Adrenal gland (tissue), 12 donors: ENCODE results near the gene TAS2R31. TPM values are rescaled to one million over a fixed set of nuclear protein-coding genes. Genes with fewer than 3 reads are reported as not detected.
"Not testable (repeated sequence)": the region's sequence is repeated elsewhere in the genome, so short reads cannot be mapped to it uniquely, and the experiment has no call there.

ENCODE experiments used
- DNase-seq, 7 donors: peaks; one replicate each; pipeline ENCODE4 v3.0.0-alpha.2; 2019 to 2020
- H3K27ac ChIP-seq, 5 donors: fragments of 200-600 bp; sonication (generic) in 4 of 5; 1 replicate in 3 of 5; 2 replicates in 2 of 5; pipeline versions ENCODE4 v1.5.1 to v1.8.0; 2016 to 2020; ENCODE audit warnings: mild to moderate bottlenecking in 1 of 5
- H3K27me3 ChIP-seq: fragments of 200-600 bp; 2 replicates; pipeline ENCODE4 v1.8.0; 2021
- H3K36me3 ChIP-seq, 2 donors: fragments of 200-600 bp; replicated peaks in 1 of 2; 1 replicate in 1 of 2; 2 replicates in 1 of 2; pipeline versions ENCODE4 v1.5.1 to v1.8.0; 2018 to 2022
- H3K4me1 ChIP-seq, 2 donors: fragments of 200-600 bp; replicated peaks in 1 of 2; 1 replicate in 1 of 2; 2 replicates in 1 of 2; pipeline versions ENCODE4 v1.5.1 to v1.8.0; 2018 to 2021
- H3K4me3 ChIP-seq, 4 donors: fragments of 200-600 bp; sonication (generic) in 3 of 4; one replicate each; pipeline ENCODE4 v1.5.1; 2016 to 2018
- H3K9me3 ChIP-seq, 3 donors: fragments of 200-600 bp; sonication (generic) in 1 of 3; replicated peaks in 1 of 3; 1 replicate in 2 of 3; 2 replicates in 1 of 3; pipeline versions ENCODE4 v1.5.1 to v1.8.0; 2016 to 2021
- CTCF ChIP-seq, 6 experiments: fragments of 450-650 bp in 4 of 6; fragments of 200-600 bp in 2 of 6; sonication (generic) in 1 of 6; IDR thresholded peaks; 1 replicate in 5 of 6; 2 replicates in 1 of 6; pipeline versions ENCODE4 v1.5.1 to v1.8.0; 2016 to 2021; ENCODE audit warnings: antibody characterized with exemption in 6 of 6, mild to moderate bottlenecking in 2 of 6, moderate library complexity in 1 of 6
- POLR2A ChIP-seq, 2 donors: fragments of 450-650 bp; IDR thresholded peaks; one replicate each; pipeline ENCODE4 v1.6.1; 2017; ENCODE audit warnings: antibody characterized with exemption in 2 of 2, mild to moderate bottlenecking in 2 of 2, moderate library complexity in 1 of 2
- WGBS, 4 donors: extraction: QIAGEN DNeasy Blood & Tissue Kit in 2 of 4; methylation state at CpG; one replicate each; pipeline versions ENCODE4 v1.1.5 to v1.1.7; 2013 to 2017; 5-methylcytosine and 5-hydroxymethylcytosine counted together
- intact Hi-C, 2 donors: fragments of 100-400 bp; cut with DNase I; formaldehyde crosslinking; loops; one replicate each; pipeline versions ENCODE4 v1.14.1 to v1.15.0; 2022 to 2023
- polyA plus RNA-seq, 3 donors: library from polyadenylated mRNA; stranded (reverse); fragments of 200-250 nt in 2 of 3; fragments of 350-450 nt in 1 of 3; fragmentation: Illumina TruSeq in 1 of 3; extraction: RNeasy Lipid Tissue Mini Kit (QIAGEN cat#74804) in 1 of 3; gene quantifications; one replicate each; pipeline ENCODE4 v1.2.3, GENCODE V29; 2013 to 2014
- total RNA-seq, 9 donors: library from RNA; depleted of rRNA in 4 of 9; stranded (reverse); fragments of >200 nt in 4 of 9; fragments of 120-200 nt in 1 of 9; fragmentation: NEBNext Ultra II Directional in 1 of 9; extraction: Animal tissue kit (Norgen Biotek cat#: 25700) in 1 of 9; gene quantifications; one replicate each; pipeline versions ENCODE4 v1.1.0 to v1.2.4, GENCODE V29; 2013 to 2023
- donor health status: healthy with polysubstance abuse.
- donor health status: Bipolar disorder and iron deficiency.
- donor health status: DM: yes; HTN: yes; CAD: no.
- donor health status: DM: no; HTN: no; CAD: no.
- donor health status: DM: no; HTN: no; CAD: no.
- donor health status: DM: yes; HTN: yes; CAD: no.

Gene TAS2R31
- total and polyA plus RNA-seq, 12 donors, result 0.20 to 28.5 (median 2.5) TPM; not detected in 1

DNA sequence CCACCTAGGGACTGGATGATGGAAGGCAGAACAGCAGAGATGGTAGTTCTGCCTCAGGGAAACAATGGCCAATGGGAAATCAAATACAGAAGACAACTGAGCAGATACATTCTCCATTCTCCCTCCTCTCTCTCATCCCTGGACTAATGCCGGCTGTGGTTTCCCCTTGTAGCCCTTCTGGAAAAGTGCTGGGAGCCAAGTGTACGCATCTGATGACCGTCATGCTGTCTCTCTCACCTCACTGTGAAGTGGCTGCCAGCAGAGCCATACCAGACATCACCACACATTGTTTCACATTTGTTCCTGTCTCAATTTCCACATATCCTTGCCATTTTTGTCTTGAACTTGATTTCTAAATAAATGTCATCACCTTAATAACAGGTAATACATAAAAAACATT, 27.8 kb upstream of the TAS2R31 start:
- no peak overlapping the region for H3K4me3 ChIP-seq
- H3K4me1 ChIP-seq, result peaks cover 3 to 13% of the 10 kb centered on the region in 2 donors
- H3K9me3 ChIP-seq, result no peaks in the 10 kb centered on the region
- DNase-seq, result no peak
- no peak overlapping the region for H3K27ac ChIP-seq
- H3K36me3 ChIP-seq, result no peaks in the 10 kb centered on the region
- TF ChIP-seq POLR2A (IDR thresholded peaks at IDR 0.05), result no peak
- no peak for TF ChIP-seq CTCF (IDR thresholded peaks at IDR 0.05)
- H3K27me3 ChIP-seq, result no peaks in the 10 kb centered on the region
- intact Hi-C loops, result no loop called here
- WGBS, 4 donors, result 92 to 97% (median 96%) methylated on average over 3 of the region's 3 CpGs

DNA sequence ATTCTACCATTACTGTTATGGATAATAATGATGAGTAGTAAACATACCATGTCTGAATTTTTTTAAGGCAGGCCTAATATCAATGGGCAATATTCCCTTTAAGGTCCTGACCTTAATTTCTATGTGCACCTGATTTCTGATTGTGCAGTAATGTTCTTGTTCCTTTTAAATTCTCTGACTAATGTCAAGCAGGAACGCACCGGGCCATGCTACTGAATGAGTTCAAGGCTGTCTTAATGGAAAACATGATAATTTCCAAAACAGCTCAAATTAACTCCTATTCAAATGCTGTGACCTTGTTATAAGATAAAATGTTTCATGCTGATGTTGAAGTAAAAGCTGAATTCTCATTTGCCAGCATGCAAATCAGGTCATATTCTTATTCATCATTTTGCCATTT, 24.1 kb upstream of the TAS2R31 start:
- Histone ChIP-seq H3K27me3 (no peaks in the 10 kb centered on the region), H3K4me3 (no peak overlapping the region), H3K27ac (peak overlapping the region in 4 of 5 donors; percentile 27 to 81 (median 56)), H3K36me3 (no peaks in the 10 kb centered on the region), H3K9me3 (no peaks in the 10 kb centered on the region), H3K4me1 (peaks cover 3 to 5% of the 10 kb centered on the region in 2 donors)
- peak; percentile 49 to 87 (median 74) for DNase-seq
- no peak for TF ChIP-seq POLR2A (IDR thresholded peaks at IDR 0.05)
- no peak for TF ChIP-seq CTCF (IDR thresholded peaks at IDR 0.05)
- intact Hi-C loops, result no loop called here
- WGBS, 4 donors, result 41 to 49% (median 47%) methylated on average over 2 of the region's 2 CpGs

- 84 to 91% (median 88%) methylated on average over 7 of the region's 7 CpGs for WGBS, 4 donors
- H3K4me3 ChIP-seq, H3K4me1 ChIP-seq, intact Hi-C loops, DNase-seq, H3K27me3 ChIP-seq, H3K9me3 ChIP-seq, H3K36me3 ChIP-seq: not testable (repeated sequence)
- peak overlapping the region in 1 of 5 donors; percentile 23 for H3K27ac ChIP-seq
Observed at GRCh38 chr12:11049806-11050531, 18.8 kb upstream of the TAS2R31 start.

DNA sequence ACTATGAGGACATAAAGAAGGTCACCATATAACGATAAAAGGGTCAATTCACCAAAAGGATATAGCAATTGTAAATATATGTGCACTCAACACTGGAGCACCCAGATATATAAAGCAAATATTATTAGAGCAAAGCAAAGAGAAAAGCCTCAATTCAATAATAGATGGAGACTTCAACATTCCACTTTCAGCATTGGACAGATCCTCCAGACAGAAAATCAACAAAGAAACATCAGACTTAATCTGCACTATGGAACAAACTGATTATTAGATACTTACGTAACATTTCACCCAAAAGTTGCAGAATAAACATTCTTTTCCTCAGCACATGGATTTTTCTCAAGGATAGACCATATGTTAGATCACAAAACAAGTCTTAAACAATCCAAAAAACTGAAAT, 10.2 kb upstream of the TAS2R31 start:
- WGBS, 4 donors, result 76 to 98% (median 87%) methylated on average over 2 of the region's 2 CpGs
- intact Hi-C loops, H3K27ac ChIP-seq, H3K27me3 ChIP-seq, H3K9me3 ChIP-seq, DNase-seq, H3K36me3 ChIP-seq, H3K4me1 ChIP-seq, H3K4me3 ChIP-seq: not testable (repeated sequence)

DNA sequence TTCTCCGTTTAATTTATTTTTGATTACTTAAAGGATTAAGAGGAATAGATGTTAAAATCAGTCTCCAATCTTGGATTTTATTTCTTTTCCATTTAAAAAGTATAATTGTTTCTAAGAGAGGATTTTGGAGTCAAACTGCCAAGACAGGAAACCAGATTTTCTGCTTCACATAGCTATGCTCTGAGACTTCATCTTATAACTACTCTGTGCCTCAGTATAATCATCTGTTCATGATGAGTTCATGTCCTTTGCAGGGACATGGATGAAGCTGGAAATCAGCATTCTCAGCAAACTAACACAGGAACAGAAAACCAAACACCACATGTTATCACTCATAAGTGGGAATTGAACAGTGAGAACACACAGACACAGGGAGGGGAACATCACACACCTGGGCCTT, 9.0 kb upstream of the TAS2R31 start:
- TF ChIP-seq POLR2A (IDR thresholded peaks at IDR 0.05) (no peak), CTCF (IDR thresholded peaks at IDR 0.05) (no peak)

More for the DNA sequence above, 9.0 kb upstream of the TAS2R31 start:
- H3K36me3 ChIP-seq, result no peaks in the 10 kb centered on the region
- DNase-seq, result no peak
- intact Hi-C loops, result no loop called here
- H3K27me3 ChIP-seq, result no peaks in the 10 kb centered on the region
- H3K4me1 ChIP-seq, result peaks cover 0 to 4% of the 10 kb centered on the region in 2 donors
- no peak overlapping the region for H3K4me3 ChIP-seq
- H3K9me3 ChIP-seq, result no peaks in the 10 kb centered on the region
- 93 to 100% (median 95%) methylated on average over 1 of the region's 1 CpG for WGBS, 4 donors
- H3K27ac ChIP-seq, result no peak overlapping the region
